Psoas muscle (tissue), 8 donors: Measurements from ENCODE around the gene RASSF3. TPM values are rescaled to one million over a fixed set of nuclear protein-coding genes. Genes with fewer than 3 reads are reported as not detected.

Experiments
- ATAC-seq, 4 donors: fragments of 200-7000 bp; cut with Tn5 transposase; one replicate each; pipeline ENCODE4 v1.9.1; 2020; ENCODE audit warnings: moderate library complexity in 3 of 4, mild to moderate bottlenecking in 2 of 4
- DNase-seq, 2 donors: peaks; one replicate each; pipeline ENCODE4 v3.0.0-alpha.2; 2020
- H3K27ac ChIP-seq: fragments of 200-600 bp; one replicate; pipeline ENCODE4 v1.8.0; 2022
- H3K27me3 ChIP-seq, 3 donors: fragments of 200-600 bp in 1 of 3; one replicate each; pipeline versions ENCODE4 v1.6.1 to v1.8.0; 2013 to 2022; ENCODE audit warnings: low read length in 2 of 3, mild to moderate bottlenecking in 2 of 3, moderate library complexity in 1 of 3; ENCODE audit not compliant: insufficient read depth in 3 of 3
- H3K36me3 ChIP-seq, 2 donors: fragments of 200-600 bp in 1 of 2; one replicate each; pipeline versions ENCODE4 v1.6.1 to v1.8.0; 2013 to 2022; ENCODE audit warnings: low read depth in 1 of 2, mild to moderate bottlenecking in 1 of 2, moderate library complexity in 1 of 2; ENCODE audit not compliant: insufficient read depth in 1 of 2
- H3K4me1 ChIP-seq: fragments of 200-600 bp; one replicate; pipeline ENCODE4 v1.8.0; 2022
- H3K4me3 ChIP-seq: fragments of 200-600 bp; one replicate; pipeline ENCODE4 v1.8.0; 2022; ENCODE audit warnings: mild to moderate bottlenecking
- H3K9me3 ChIP-seq: fragments of 200-600 bp; one replicate; pipeline ENCODE4 v1.8.0; 2022
- CTCF ChIP-seq: fragments of 200-600 bp; IDR thresholded peaks from one replicate; pipeline ENCODE4 v1.8.0; 2022; ENCODE audit warnings: antibody characterized with exemption
- WGBS, 3 donors: extraction: QIAGEN DNeasy Blood & Tissue Kit; methylation state at CpG; one replicate each; pipeline versions ENCODE4 v1.1.6 to v1.1.7; 2013; 5-methylcytosine and 5-hydroxymethylcytosine counted together
- intact Hi-C, 2 donors: fragments of 100-400 bp; cut with DNase I; formaldehyde crosslinking; loops; one replicate each; pipeline versions ENCODE4 v1.11.0 to v1.14.2; 2022
- polyA plus RNA-seq, 3 donors: library from polyadenylated mRNA; stranded (reverse); fragments of 200-250 nt; gene quantifications; one replicate each; pipeline ENCODE4 v1.2.3, GENCODE V29; 2013
- total RNA-seq, 4 donors: library from RNA; stranded (reverse); fragmentation: NEBNext Ultra II Directional in 2 of 4; extraction: Animal tissue kit (Norgen Biotek cat#: 25700) in 2 of 4; gene quantifications; one replicate each; pipeline versions ENCODE4 v1.2.1 to v1.2.4, GENCODE V29; 2021 to 2023
- donor health status: healthy with polysubstance abuse.
- donor health status: DM: no; HTN: no; CAD: no; lungs with moderate emphysema.
- donor health status: Bipolar disorder and iron deficiency.
- donor health status: healthy.
- donor health status: DM: yes; HTN: yes; CAD: no.
- donor health status: DM: no; HTN: no; CAD: no.
- donor health status: DM: no; HTN: no; CAD: no.
- donor health status: DM: yes; HTN: yes; CAD: no.

The RASSF3 gene
- total and polyA plus RNA-seq, 7 donors: 4.9 to 30.6 (median 14.5) TPM

DNA sequence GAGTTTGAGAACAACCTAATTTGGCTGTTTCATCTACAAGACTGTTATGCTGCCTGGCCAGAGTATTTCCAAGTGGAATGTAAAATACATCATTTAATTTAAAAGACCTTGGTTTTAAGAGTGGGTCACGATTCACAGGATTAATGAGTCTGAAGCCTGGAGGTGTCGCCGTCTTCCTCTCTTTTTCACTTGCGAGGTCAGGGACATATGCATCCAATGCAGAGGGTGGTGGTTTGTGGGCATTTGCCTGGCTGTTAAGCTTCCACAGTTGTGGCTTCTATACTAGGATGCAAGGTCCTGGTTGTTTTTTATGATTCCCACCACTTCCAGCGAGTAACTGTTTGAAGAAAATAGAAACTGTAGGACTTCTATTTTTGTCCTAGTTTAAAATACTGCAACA, 22.8 kb upstream of the RASSF3 start:
- no peak overlapping the region for H3K27ac ChIP-seq
- H3K36me3 ChIP-seq: no peaks in the 10 kb centered on the region
- no peak for TF ChIP-seq CTCF
- intact Hi-C loops: no loop called here
- H3K9me3 ChIP-seq: no peaks in the 10 kb centered on the region
- no peak for ATAC-seq
- H3K4me3 ChIP-seq: no peak overlapping the region
- WGBS, 3 donors: 89% methylated on average over 5 of the region's 5 CpGs
- peaks cover 12% of the 10 kb centered on the region for H3K4me1 ChIP-seq
- H3K27me3 ChIP-seq: no peaks in the 10 kb centered on the region
- DNase-seq: no peak

DNA sequence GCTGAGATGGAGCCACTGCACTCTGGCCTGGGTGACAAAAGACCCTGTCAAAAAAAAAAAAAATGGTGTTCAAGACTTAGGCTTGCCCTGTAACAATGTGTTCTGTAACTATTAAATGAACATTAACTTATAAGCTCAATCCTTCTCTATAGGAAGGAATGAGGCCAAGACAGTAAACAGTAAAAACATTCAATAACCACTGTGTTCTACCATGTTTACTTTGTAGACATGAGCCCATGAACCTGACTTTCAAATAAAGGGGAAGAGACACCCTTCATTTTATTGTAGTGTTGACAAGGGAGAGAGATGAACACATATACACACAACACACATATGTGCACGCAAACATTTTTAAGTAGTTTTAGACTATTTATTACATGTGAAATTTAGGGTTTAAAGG, 20.1 kb upstream of the RASSF3 start:
- TF ChIP-seq CTCF: no peak
- Histone ChIP-seq H3K4me1 (no peaks in the 10 kb centered on the region), H3K27ac (no peak overlapping the region), H3K4me3 (no peak overlapping the region), H3K27me3 (no peaks in the 10 kb centered on the region), H3K9me3 (no peaks in the 10 kb centered on the region), H3K36me3 (no peaks in the 10 kb centered on the region)
- intact Hi-C loops: loop anchor here in 1 of 2 donors (5.0 kb wide), 1 partner anchor 33 kb away; no protein-coding TSS in a partner anchor
- DNase-seq (no peak), ATAC-seq (no peak)
- WGBS, 3 donors: 100% methylated on average over 1 of the region's 1 CpG

DNA sequence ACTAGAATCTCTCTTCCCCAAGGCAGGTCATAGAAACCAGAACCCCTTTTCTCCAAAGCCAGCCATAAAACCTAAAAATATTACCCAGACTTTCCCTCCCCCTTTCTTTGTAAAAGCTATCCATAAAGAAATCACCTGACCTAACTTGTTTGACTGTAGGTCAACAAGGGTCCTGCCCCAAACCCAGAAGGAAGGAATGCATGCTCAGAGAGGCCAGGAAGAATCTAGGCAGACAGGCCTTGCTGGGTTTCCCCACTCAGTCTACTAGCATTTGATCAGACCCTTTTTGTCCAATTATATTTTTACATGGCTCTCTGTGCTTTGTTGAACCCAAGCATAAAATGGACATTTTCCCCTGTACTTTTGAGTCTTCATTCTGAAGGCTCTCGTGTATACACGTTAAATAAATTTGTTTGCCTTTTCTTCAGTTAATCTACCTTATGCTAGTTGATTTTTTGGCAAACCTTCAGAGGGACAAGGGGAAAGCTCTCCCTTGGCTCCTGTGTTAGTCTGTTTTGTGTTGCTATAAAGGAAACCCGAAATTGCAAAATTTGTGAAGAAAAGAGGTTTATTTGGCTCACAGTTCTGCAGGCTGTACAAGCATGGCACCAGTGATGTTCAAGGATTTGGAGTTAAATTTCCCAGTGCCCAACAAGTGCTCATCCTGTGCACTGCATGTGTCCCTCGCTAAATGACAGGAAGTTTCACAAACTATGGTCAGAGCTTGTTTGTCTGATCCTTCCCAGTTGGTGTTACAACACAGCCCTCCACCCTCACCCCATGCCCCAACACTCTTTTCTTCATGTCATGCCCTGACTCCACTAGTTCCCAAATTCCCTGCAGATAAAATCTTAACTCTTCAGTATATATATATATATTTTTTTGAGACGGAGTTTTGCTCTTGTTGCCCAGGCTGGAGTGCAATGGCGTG, 14.2 kb upstream of the RASSF3 start:
- Histone ChIP-seq H3K36me3 (no peaks in the 10 kb centered on the region), H3K27me3 (no peaks in the 10 kb centered on the region), H3K4me3 (no peak overlapping the region), H3K27ac (no peak overlapping the region), H3K4me1 (no peaks in the 10 kb centered on the region), H3K9me3 (no peaks in the 10 kb centered on the region)
- no peak for TF ChIP-seq CTCF
- WGBS, 3 donors: 89 to 93% (median 90%) methylated on average over 6 of the region's 6 CpGs
- no peak for ATAC-seq
- intact Hi-C loops: no loop called here
- no peak for DNase-seq

DNA sequence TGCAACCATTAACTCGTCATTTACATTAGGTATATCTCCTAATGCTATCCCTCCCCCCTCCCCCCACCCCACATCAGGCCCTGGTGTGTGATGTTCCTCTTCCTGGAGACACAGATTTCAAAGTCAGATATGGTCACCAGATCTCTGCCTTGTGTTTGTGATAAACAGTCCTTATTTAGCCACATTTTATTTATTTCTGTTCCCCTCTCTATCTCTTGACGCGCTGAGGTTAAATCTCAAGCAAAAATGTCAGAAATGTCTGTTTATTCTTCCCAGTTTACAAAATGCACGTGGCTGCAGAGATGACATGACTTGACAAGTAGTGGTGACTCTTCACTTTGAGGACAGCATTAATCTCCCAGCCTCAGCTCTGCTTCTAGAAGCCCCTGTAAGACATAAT, 11.5 kb upstream of the RASSF3 start:
- Histone ChIP-seq H3K36me3 (no peaks in the 10 kb centered on the region), H3K9me3 (no peaks in the 10 kb centered on the region), H3K27me3 (no peaks in the 10 kb centered on the region), H3K27ac (no peak overlapping the region), H3K4me1 (no peaks in the 10 kb centered on the region), H3K4me3 (no peak overlapping the region)
- WGBS, 3 donors: 86 to 96% (median 89%) methylated on average over 4 of the region's 4 CpGs
- no peak for TF ChIP-seq CTCF
- no peak for ATAC-seq
- intact Hi-C loops: no loop called here
- DNase-seq: no peak
